HL-60 (cell line): Measurements from ENCODE around the gene DNMT3A.

Experiments
- GABPA ChIP-seq: IDR thresholded peaks from 2 replicates; pipeline ENCODE4 v1.6.1; 2012; ENCODE audit warnings: low read depth
- POLR2AphosphoS5 ChIP-seq: IDR thresholded peaks from 2 replicates; pipeline ENCODE4 v1.6.1; 2012; ENCODE audit warnings: low read depth
- TF ChIP-seq, protein P1 (sequence below): IDR thresholded peaks from one replicate; pipeline ENCODE4 v1.5.1; 2011; ENCODE audit warnings: low read length, control low read depth, inconsistent platforms; ENCODE audit not compliant: insufficient read depth
- TF ChIP-seq, protein P2 (sequence below): IDR thresholded peaks from 2 replicates; pipeline ENCODE4 v1.6.1; 2012; ENCODE audit warnings: low read depth; ENCODE audit not compliant: insufficient replicate concordance

DNA sequence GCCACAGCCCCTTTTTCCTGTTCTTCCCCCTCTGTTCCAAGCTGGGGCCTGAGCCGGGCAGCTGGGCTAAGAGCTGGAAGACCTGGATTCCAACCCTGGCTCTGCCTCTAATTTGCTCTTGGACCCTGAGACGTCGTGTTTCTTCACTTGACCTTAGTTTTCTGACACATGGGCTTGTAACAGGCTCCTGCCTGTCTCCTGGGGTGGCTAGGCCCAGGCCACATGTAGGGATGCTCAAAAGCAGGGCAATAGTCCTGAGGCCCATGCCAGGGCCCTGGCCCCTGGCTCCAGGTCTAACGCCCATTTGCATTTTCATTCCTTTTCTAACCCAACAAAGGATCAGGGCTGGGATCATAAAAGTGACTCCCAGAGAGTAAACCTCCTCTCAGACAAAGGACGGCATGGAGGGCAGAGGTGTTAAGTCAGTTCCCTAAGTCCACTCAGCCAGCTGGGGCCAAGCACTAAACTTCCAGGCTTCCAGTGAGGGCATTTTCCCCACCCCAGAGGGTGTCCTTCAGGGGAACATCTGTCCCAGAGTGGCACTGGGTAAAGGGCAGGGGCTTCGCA lies 16.6 kb upstream of the DNMT3A start:
- TF ChIP-seq, protein P1, sequence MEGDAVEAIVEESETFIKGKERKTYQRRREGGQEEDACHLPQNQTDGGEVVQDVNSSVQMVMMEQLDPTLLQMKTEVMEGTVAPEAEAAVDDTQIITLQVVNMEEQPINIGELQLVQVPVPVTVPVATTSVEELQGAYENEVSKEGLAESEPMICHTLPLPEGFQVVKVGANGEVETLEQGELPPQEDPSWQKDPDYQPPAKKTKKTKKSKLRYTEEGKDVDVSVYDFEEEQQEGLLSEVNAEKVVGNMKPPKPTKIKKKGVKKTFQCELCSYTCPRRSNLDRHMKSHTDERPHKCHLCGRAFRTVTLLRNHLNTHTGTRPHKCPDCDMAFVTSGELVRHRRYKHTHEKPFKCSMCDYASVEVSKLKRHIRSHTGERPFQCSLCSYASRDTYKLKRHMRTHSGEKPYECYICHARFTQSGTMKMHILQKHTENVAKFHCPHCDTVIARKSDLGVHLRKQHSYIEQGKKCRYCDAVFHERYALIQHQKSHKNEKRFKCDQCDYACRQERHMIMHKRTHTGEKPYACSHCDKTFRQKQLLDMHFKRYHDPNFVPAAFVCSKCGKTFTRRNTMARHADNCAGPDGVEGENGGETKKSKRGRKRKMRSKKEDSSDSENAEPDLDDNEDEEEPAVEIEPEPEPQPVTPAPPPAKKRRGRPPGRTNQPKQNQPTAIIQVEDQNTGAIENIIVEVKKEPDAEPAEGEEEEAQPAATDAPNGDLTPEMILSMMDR = no peak
- no peak for TF ChIP-seq POLR2AphosphoS5
- TF ChIP-seq, protein P2, sequence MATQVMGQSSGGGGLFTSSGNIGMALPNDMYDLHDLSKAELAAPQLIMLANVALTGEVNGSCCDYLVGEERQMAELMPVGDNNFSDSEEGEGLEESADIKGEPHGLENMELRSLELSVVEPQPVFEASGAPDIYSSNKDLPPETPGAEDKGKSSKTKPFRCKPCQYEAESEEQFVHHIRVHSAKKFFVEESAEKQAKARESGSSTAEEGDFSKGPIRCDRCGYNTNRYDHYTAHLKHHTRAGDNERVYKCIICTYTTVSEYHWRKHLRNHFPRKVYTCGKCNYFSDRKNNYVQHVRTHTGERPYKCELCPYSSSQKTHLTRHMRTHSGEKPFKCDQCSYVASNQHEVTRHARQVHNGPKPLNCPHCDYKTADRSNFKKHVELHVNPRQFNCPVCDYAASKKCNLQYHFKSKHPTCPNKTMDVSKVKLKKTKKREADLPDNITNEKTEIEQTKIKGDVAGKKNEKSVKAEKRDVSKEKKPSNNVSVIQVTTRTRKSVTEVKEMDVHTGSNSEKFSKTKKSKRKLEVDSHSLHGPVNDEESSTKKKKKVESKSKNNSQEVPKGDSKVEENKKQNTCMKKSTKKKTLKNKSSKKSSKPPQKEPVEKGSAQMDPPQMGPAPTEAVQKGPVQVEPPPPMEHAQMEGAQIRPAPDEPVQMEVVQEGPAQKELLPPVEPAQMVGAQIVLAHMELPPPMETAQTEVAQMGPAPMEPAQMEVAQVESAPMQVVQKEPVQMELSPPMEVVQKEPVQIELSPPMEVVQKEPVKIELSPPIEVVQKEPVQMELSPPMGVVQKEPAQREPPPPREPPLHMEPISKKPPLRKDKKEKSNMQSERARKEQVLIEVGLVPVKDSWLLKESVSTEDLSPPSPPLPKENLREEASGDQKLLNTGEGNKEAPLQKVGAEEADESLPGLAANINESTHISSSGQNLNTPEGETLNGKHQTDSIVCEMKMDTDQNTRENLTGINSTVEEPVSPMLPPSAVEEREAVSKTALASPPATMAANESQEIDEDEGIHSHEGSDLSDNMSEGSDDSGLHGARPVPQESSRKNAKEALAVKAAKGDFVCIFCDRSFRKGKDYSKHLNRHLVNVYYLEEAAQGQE = no peak
- TF ChIP-seq GABPA = no peak
